ENCODE data around the gene SLC25A2. TPM values are rescaled to one million over a fixed set of nuclear protein-coding genes. Genes with fewer than 3 reads are reported as not detected.

The SLC25A2 gene
- polyA plus RNA-seq, 1 donor from 2014 or later: not detected

GRCh38 chr5:141320225-141321169 lies 16.6 kb upstream of the SLC25A2 start, which contains the start of gene TAF7:
Gene TAF7, minus strand, starts transcription at chr5:141320784. Its CDS starts 740 bp downstream, at chr5:141320044.
- Histone ChIP-seq H3K9me2 (ENCODE audit: insufficient read depth, low read length) (no peaks in the 10 kb centered on the region), H3F3A (ENCODE audit: insufficient read depth, low read length, poor library complexity, severe bottlenecking) (peaks cover 14% of the 10 kb centered on the region), H3K36me3 (ENCODE audit: insufficient read depth, low read length) (peaks cover 28% of the 10 kb centered on the region), H3K27ac (ENCODE audit: low read length) (peak within 1 kb of the TSS; percentile 99), H4K20me1 (ENCODE audit: insufficient read depth) (no peaks in the 10 kb centered on the region), H3K27me3 (ENCODE audit: insufficient read depth, low read depth, low read length) (no peaks in the 10 kb centered on the region), H3K9me3 (ENCODE audit: low read length) (peaks cover 34% of the 10 kb centered on the region), H2AFZ (ENCODE audit: low read depth, low read length) (peak within 1 kb of the TSS; percentile 91), H3K4me3 (ENCODE audit: low read length) (peak within 1 kb of the TSS; percentile 77), H3K9ac (ENCODE audit: low read length) (peak within 1 kb of the TSS; percentile 95), H3K79me2 (replicated peaks; ENCODE audit: insufficient read depth, low read length) (peaks cover 30% of the 10 kb centered on the region), H3K4me2 (ENCODE audit: low read length) (peak within 1 kb of the TSS; percentile 82)
- TF ChIP-seq TAF1 (IDR thresholded peaks at IDR 0.05; ENCODE audit: low read depth): peak; percentile 86
- TF ChIP-seq EP300 (conservative IDR thresholded peaks at IDR 0.05; ENCODE audit: poor library complexity, severe bottlenecking): peak; percentile 65
- TF ChIP-seq EZH2 (IDR thresholded peaks at IDR 0.05; ENCODE audit: borderline replicate concordance, insufficient read depth, low read length, poor library complexity, severe bottlenecking): no peak
- peak; percentile 51 for TF ChIP-seq MXI1 (conservative IDR thresholded peaks at IDR 0.05; ENCODE audit: poor library complexity, severe bottlenecking)
- peak; percentile 99 for TF ChIP-seq POLR2AphosphoS5 (IDR thresholded peaks at IDR 0.05)
- TF ChIP-seq, protein P1, sequence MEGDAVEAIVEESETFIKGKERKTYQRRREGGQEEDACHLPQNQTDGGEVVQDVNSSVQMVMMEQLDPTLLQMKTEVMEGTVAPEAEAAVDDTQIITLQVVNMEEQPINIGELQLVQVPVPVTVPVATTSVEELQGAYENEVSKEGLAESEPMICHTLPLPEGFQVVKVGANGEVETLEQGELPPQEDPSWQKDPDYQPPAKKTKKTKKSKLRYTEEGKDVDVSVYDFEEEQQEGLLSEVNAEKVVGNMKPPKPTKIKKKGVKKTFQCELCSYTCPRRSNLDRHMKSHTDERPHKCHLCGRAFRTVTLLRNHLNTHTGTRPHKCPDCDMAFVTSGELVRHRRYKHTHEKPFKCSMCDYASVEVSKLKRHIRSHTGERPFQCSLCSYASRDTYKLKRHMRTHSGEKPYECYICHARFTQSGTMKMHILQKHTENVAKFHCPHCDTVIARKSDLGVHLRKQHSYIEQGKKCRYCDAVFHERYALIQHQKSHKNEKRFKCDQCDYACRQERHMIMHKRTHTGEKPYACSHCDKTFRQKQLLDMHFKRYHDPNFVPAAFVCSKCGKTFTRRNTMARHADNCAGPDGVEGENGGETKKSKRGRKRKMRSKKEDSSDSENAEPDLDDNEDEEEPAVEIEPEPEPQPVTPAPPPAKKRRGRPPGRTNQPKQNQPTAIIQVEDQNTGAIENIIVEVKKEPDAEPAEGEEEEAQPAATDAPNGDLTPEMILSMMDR (IDR thresholded peaks at IDR 0.05; ENCODE audit: poor library complexity, severe bottlenecking): peak; percentile 95
- TF ChIP-seq RAD21 (conservative IDR thresholded peaks at IDR 0.05): peak; percentile 76
- peak; percentile 65 for TF ChIP-seq SMC3 (conservative IDR thresholded peaks at IDR 0.05; ENCODE audit: poor library complexity)
- TF ChIP-seq, protein P2, sequence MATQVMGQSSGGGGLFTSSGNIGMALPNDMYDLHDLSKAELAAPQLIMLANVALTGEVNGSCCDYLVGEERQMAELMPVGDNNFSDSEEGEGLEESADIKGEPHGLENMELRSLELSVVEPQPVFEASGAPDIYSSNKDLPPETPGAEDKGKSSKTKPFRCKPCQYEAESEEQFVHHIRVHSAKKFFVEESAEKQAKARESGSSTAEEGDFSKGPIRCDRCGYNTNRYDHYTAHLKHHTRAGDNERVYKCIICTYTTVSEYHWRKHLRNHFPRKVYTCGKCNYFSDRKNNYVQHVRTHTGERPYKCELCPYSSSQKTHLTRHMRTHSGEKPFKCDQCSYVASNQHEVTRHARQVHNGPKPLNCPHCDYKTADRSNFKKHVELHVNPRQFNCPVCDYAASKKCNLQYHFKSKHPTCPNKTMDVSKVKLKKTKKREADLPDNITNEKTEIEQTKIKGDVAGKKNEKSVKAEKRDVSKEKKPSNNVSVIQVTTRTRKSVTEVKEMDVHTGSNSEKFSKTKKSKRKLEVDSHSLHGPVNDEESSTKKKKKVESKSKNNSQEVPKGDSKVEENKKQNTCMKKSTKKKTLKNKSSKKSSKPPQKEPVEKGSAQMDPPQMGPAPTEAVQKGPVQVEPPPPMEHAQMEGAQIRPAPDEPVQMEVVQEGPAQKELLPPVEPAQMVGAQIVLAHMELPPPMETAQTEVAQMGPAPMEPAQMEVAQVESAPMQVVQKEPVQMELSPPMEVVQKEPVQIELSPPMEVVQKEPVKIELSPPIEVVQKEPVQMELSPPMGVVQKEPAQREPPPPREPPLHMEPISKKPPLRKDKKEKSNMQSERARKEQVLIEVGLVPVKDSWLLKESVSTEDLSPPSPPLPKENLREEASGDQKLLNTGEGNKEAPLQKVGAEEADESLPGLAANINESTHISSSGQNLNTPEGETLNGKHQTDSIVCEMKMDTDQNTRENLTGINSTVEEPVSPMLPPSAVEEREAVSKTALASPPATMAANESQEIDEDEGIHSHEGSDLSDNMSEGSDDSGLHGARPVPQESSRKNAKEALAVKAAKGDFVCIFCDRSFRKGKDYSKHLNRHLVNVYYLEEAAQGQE (IDR thresholded peaks at IDR 0.05; ENCODE audit: borderline replicate concordance): no peak

GRCh38 chr5:141319699-141320098 lies 15.8 kb upstream of the SLC25A2 start:
- Histone ChIP-seq H3K79me2 (replicated peaks; ENCODE audit: insufficient read depth, low read length) (peaks cover 38% of the 10 kb centered on the region), H3K27ac (ENCODE audit: low read length) (peak overlapping the region; percentile 99)

More at GRCh38 chr5:141319699-141320098, 15.8 kb upstream of the SLC25A2 start:
- Histone ChIP-seq H4K20me1 (ENCODE audit: insufficient read depth) (no peaks in the 10 kb centered on the region), H3K4me3 (ENCODE audit: low read length) (peak overlapping the region; percentile 77), H3K27me3 (ENCODE audit: insufficient read depth, low read depth, low read length) (no peaks in the 10 kb centered on the region), H3F3A (ENCODE audit: insufficient read depth, low read length, poor library complexity, severe bottlenecking) (peaks cover 14% of the 10 kb centered on the region), H3K9me2 (ENCODE audit: insufficient read depth, low read length) (no peaks in the 10 kb centered on the region), H3K9me3 (ENCODE audit: low read length) (peaks cover 42% of the 10 kb centered on the region), H3K4me2 (ENCODE audit: low read length) (peak overlapping the region; percentile 82), H3K9ac (ENCODE audit: low read length) (peak overlapping the region; percentile 95), H2AFZ (ENCODE audit: low read depth, low read length) (peak overlapping the region; percentile 24), H3K36me3 (ENCODE audit: insufficient read depth, low read length) (peaks cover 35% of the 10 kb centered on the region)
- TF ChIP-seq RAD21 (conservative IDR thresholded peaks at IDR 0.05) (no peak), EZH2 (IDR thresholded peaks at IDR 0.05; ENCODE audit: borderline replicate concordance, insufficient read depth, low read length, poor library complexity, severe bottlenecking) (no peak), POLR2AphosphoS5 (IDR thresholded peaks at IDR 0.05) (no peak)
- TF ChIP-seq, protein P2 (IDR thresholded peaks at IDR 0.05; ENCODE audit: borderline replicate concordance): no peak

Measured in neural cell (in vitro differentiated cells).